GM10266 (cell line): ENCODE measurements around the gene OR10K1.

Experiments
- DNase-seq: peaks from one replicate; pipeline ENCODE4 v3.0.0; 2012; ENCODE audit errors: extremely low spot score
- CTCF ChIP-seq: IDR thresholded peaks from 2 replicates; pipeline ENCODE4 v1.5.1; 2012; ENCODE audit warnings: mild to moderate bottlenecking, low read depth; ENCODE audit not compliant: control insufficient read depth, insufficient read depth; ENCODE audit errors: missing control alignments

OR10K1 gene

GRCh38 chr1:158491316-158491715, 29.7 kb downstream of the OR10K1 start:
- DNase-seq: no peak
- TF ChIP-seq CTCF: no peak

GRCh38 chr1:158493054-158493453, 31.4 kb downstream of the OR10K1 start:
- DNase-seq: no peak
- TF ChIP-seq CTCF: no peak

- no peak for TF ChIP-seq CTCF
- no peak for DNase-seq
Measured at GRCh38 chr1:158494796-158495195, 33.2 kb downstream of the OR10K1 start.

GRCh38 chr1:158496374-158496773, 34.7 kb downstream of the OR10K1 start:
- DNase-seq: no peak

GRCh38 chr1:158506369-158506987, 44.8 kb downstream of the OR10K1 start:
- DNase-seq: peak; percentile 8
- TF ChIP-seq CTCF: peak; percentile 61

More at GRCh38 chr1:158496374-158496773, 34.7 kb downstream of the OR10K1 start:
- TF ChIP-seq CTCF: peak; percentile 29

GRCh38 chr1:158507511-158507910, 45.9 kb downstream of the OR10K1 start:
- DNase-seq: no peak
- TF ChIP-seq CTCF: no peak

- no peak for DNase-seq
Measured at GRCh38 chr1:158509471-158510156, 48.0 kb downstream of the OR10K1 start.

More at GRCh38 chr1:158509471-158510156, 48.0 kb downstream of the OR10K1 start:
- TF ChIP-seq CTCF: no peak
